GM21423 (cell line): ENCODE data around the gene ZNF223.

Experiments used
- ATAC-seq: cut with Tn5 transposase; IDR thresholded peaks from one replicate; pipeline ENCODE4 v1.9.1; 2021; ENCODE audit warnings: mild to moderate bottlenecking, moderate library complexity; ENCODE audit not compliant: unreplicated experiment

Gene ZNF223

DNA sequence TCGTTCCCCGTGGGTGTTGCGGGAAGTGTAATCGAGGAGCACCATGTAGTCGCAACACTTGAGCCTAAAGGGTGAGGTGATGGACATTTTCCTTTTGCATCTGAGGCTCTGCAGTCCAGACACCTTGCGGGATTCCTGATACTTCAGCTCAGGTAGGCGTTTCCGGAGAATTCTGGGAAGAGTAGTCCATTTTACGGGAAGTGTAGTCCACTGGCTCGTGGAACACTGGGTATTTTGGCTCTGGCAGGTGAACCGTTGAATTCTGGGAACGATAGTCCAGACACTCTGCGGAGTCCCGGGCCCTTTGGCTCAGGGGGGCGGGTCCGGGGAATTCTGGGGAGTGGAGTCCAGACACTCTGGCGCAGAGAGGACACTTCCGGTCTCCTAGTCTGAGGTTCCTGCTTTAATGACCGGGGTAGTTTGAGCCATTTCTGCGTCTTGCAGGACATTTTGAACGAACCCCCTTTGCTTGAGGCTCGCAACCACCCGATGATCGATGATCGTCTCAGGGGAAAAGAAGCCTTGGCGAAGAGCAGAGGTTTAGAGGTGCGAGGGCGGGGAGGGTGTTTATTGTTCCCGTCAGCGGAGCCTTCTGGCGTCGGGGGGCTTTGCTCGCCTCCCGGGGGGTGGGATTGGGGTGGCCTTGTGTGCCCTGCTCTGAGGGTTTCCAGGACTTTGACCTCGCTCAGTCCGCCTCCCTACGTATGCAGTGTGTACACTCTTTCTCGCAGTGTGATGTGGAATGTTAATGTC lies at the start of gene ZNF223:
Gene ZNF223 (plus strand): TSS at position 387 of the 753 bp plus-strand sequence. CDS start 3,141 bp downstream, outside the sequence.
- peak; percentile 91 for ATAC-seq

DNA sequence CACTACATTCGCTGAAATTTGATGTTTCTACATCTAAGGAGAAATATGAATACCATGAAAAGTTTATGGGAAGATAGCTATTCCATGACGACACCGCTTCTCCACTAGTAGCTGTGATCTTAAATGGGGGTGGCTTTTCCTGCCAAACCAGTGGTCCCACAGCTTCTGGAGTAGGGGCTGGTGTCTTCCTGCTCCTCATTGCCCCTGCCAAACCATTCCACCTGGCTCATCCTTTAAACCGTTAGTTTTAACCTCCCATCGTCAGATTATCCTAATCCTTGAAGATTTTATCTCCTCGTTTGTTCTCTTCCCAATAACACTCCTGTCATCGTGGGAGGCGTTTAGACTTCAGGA lies 49.6 kb upstream of the ZNF223 start:
- ATAC-seq = no peak

DNA sequence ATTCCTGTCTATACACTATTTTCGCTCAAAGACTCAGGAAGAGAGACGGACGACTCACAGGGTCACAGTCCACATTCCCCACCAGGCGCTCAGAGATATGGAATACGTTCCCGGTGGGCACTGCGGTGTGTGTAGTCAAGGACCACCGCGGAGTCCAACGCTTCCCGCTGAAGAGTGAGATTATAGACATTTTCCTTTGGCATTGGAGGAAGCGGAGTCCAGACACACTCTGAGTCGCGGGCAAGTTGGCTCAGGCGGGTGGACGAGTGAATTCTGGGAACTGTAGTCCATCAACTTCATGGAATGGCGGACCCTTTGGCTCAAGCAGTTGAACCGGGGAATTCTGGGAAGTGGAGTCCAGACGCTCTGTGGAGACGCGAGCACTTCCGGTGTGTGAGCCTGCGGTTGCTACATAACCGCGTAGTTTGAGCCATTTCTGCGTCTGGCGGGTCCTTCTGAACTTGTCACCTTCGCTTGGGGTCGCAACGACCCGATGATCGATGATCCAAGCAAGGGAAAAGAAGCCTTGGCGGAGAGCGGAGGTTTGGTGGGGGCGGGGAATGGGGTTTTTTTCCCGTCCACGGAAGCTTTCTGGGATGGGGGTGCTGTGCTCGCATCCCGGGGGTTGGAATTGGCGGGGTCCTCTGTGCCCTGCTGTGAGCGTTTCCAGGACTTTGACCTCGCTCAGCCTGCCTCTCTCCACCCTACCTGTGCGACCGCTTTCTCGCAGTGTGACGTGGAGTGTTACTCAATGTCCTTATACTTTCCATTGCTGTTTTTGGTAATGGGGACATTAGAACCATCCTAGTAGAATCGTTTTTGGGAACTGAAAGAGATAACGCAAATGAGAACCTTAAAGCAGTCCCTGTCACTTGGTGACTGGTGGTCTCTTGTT lies 49.0 kb upstream of the ZNF223 start, which contains the start of gene ZNF230:
Gene ZNF230 (plus strand): TSS at position 392 of the 895 bp plus-strand sequence. CDS start 4,122 bp downstream, outside the sequence.
- ATAC-seq = peak; percentile 90

DNA sequence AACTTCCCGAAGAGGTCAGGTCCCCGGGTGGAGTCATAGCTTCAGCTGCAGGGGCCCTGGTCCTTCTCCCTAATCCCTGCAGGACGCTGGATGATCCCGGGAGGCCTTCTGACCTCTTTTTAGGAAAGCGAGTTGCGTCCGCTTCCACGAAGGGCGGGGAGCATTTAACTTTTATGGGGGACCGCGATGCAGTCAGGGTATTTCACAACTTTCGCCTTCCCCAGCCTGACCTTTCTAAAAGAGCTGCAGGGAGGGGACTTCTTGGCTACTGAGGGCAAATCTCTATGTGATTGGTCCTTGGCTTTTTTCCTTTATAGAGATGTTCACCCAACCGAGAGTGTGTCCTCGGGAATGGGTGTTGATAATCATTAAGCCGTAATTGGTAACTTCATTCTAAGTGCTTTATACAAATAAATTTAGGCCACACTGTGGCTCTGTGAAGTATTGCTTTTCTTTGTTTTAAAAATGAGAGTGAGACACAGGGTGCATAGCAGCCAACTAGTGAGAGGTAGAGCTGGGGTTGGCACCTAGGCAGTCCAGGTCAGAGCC lies 48.3 kb upstream of the ZNF223 start:
- ATAC-seq = peak; percentile 15

DNA sequence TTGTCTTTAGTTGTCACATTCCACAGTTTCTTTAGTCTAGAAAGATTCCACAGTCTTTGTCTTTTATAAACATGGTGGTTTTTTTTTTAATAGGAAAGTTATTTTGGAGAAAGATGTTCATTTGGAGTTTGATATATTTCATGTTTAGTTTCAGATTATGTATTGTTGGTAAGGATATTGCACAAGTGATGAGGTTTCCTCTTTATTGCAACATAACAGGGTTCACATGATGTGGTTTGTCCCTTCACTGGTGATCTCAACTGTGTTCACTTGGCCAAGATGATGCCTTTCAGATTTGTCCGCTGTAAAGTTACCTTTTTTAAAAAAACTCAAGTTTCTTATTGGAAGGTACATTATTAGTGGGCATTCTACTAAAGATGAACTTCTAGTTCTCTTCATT lies 45.9 kb upstream of the ZNF223 start:
- no peak for ATAC-seq

DNA sequence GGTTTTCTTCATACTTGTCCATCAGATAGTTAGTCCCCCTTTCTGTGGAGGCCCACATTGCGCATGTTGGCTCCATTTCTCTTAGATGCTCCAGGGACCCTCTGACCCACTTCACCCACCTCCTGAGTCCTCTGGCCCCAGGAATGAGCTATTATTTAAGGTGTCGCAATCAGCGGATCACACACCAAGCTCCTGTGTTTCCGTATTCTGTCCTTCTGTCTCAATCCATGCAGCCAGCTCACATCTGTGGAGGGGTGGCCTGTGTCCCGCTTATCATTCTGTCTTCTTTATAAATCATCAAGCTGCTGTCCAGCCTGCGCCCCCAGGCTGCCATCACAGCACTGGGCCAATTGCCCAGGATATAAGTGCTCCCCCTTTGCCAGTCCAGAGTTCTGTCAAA lies 44.4 kb upstream of the ZNF223 start:
- ATAC-seq = no peak

DNA sequence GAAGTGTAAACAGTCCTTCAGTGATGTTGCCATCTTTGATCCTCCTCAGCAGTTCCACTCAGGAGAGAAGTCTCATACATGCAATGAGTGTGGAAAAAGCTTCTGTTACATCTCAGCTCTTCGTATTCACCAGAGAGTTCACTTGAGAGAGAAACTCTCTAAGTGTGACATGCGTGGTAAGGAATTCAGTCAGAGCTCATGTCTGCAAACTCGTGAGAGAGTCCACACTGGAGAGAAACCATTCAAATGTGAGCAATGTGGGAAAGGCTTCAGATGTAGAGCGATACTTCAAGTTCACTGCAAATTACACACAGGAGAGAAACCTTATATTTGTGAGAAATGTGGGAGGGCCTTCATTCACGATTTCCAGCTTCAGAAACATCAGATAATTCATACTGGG lies 41.4 kb upstream of the ZNF223 start:
- no peak for ATAC-seq

DNA sequence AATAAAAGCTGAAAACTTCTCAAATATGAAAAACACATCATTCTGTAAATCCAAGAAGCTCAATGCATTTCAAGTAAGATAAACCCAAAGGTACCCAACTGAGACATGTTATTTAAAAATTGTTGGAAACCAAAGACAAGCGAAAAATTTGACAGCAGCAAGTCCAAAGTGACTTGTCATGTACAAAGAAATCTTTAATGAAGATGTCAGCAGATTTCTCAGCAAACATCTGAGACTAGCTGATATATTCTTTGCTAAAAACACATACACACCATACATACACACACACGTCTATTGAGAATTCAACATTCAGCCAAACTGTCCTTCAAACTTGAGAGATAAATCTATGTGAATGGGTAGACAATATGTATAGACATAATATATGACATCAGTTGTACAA lies 32.3 kb upstream of the ZNF223 start:
- no peak for ATAC-seq

DNA sequence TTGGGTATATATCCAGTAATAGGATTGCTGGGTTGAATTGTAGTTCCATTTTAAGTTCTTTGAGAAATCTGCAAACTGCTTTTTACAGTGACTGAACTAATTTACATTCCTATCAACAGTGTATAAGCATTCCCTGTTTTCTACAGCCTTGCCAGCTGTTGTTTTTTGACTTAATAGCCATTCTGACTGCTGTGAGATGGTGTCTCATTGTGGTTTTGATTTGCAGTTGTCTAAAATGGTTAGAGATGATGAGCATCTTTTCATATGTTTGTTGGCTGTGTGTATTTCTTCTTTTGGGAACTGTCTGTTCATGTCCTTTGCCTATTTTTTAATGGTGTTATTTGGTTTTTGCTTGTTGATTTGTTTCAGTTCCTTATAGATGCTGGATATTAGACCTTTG lies 30.6 kb upstream of the ZNF223 start:
- no peak for ATAC-seq

DNA sequence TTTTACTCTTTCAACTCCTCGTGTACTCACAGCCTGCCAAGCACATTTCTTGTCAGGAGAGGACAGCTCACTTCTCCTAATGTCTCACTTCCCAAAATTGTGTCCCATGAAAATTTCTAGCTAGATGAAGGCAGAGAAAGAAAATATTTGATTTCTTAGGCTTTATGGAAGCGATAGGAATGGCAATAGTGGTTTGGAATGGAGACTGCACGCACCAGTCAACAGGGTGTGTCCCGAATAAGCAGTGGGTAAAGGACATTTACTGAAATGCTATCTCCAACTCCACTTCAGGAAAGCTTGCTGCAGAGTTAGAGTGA lies 27.0 kb upstream of the ZNF223 start:
- no peak for ATAC-seq

DNA sequence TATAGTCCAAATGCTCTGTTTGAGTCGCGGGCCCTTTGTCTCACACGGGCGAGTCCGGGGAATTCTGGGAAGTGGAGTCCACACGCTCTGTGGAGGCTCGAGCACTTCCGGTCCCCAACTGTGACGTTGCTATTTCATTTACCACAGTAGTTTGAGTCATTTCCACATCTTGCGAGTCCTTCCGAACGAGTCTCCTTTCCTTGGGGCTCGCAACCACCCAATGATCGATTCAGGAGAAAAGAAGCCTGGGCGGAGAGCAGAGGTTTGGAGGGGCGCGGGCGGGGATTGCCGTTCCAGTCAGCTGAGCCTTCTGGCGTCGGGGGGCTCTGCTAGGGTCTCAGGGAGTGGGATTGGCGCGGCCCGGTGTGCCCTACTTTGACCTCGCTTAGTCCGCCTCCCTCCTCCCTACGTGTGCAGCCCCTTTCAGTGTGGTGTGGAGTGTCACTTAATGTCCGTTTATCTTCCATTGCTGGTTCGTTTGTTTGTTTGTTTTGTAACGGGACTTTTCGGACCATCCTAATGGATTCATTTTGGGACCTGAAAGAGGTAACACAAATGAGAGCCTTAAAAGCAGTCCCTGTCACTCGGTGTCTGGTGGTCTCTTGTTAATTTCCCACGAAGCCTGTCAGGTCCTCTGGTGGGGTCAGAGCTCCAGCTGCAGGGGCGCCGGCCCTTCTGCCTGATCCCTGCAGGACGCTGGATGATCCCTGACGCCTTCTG lies 26.5 kb upstream of the ZNF223 start, which contains the start of gene ZNF222:
Gene ZNF222 (plus strand): TSS at position 163 of the 720 bp plus-strand sequence. CDS start 58 bp downstream, at position 221.
- peak; percentile 96 for ATAC-seq

DNA sequence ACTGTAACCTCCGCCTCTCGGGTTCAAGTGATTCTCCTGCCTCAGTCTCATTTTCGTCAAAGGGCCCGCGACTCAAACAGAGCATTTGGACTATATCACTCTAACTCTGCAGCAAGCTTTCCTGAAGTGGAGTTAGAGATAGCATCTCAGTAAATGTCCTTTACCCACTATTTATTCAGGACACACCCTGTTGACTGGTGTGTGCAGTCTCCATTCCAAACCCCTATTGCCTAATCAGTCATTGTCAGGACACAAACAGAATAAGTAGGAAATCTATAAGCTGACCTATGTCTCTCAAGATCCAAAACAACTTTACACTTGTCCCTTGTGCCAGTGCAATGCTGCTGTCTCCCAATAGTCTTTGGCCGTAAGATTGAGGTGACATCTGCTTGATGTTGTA lies 25.2 kb upstream of the ZNF223 start:
- no peak for ATAC-seq

DNA sequence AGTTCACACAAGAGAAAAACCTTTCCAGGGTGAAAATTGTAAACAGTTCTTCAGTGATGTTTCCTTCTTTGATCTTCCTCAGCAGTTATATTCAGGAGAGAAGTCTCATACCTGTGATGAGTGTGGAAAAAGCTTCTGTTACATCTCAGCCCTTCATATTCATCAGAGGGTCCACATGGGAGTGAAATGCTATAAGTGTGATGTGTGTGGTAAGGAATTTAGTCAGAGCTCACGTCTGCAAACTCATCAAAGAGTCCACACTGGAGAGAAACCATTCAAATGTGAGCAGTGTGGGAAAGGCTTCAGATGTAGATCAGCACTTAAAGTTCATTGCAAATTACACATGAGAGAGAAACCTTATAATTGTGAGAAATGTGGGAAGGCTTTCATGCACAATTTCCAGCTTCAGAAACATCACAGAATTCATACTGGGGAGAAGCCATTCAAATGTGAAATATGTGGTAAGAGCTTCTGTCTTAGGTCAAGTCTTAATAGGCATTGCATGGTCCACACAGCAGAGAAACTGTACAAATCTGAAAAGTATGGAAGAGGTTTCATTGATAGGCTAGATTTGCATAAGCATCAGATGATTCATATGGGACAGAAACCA lies 19.7 kb upstream of the ZNF223 start:
- no peak for ATAC-seq

DNA sequence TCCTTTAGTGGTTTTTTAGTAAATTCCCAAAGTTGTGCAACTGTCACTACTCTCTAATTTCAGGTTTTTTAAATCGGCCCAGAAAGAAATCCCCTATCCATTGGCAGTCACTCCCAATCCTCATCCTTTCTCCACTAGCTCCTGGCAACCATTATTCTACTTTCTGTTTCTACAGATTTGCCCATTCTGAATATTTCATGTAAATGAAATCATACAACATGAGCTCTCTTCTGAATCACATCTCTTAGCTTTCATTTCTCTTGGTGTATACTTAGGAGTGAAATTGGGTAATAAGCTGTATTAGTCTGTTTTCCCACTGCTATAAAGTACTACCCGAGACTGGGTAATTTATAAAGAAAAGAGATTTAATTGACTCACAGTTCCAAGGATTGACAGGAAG lies 9.7 kb upstream of the ZNF223 start:
- ATAC-seq = no peak

DNA sequence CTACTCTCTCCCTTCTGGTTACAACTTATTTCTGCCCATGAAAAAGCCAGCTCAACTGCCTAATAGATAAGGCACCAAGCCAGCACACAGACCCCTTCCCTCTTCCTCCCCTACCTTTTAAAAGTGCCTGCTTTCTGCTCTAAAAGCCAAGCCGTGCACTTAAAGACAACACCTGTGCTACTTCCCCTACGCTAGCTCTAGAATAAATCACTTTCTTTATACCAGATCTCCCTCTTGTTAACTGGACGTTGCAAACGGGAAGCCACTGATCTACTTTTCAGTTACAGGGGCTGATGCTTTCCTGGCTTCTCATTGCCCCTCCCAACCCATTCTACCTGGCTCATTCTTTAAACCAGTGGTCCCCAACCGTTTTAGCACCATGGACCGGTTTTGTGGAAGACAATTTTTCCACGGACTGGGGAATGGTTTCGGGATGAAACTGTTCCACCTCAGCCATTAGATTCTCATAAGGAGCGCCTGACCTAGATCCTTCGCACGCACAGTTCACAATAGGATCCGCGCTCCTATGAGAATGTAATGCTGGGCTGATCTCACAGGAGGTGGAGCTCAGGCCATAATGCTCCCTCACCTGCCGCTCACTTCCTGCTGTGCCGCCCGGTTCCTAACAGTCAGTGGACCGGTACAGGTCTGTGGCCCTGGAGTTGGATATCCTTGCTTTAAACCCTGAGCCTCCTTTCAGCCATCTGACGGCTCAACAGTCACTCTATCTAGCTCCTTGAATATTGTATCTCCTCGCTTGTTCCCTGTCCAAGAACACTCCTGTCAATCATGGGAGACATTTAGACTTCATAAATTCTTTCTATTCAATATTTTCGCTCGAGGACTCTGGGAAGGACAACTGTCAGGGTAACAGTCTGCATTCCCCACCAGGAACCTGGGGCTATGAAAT lies 841 bp upstream of the ZNF223 start:
- ATAC-seq = no peak

DNA sequence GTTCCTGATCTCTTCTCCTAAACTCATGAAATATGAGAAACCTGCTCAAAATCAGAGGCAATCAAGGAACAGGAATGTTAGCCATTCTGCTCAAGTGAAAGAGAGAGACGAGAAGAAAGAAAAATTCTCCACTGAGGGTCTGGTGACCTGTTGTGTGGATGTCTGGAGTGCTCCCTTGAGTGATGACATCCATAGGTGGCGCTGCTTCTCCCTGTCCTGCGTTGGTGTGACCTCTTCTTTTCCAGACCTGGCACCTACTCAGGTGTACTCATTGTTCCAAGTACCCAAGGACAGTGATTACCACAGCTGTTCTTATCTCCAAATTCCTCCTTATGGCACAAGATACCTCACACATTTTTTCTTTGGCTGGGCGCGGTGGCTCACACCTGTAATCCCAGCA lies 4.0 kb downstream of the ZNF223 start:
- ATAC-seq = no peak

DNA sequence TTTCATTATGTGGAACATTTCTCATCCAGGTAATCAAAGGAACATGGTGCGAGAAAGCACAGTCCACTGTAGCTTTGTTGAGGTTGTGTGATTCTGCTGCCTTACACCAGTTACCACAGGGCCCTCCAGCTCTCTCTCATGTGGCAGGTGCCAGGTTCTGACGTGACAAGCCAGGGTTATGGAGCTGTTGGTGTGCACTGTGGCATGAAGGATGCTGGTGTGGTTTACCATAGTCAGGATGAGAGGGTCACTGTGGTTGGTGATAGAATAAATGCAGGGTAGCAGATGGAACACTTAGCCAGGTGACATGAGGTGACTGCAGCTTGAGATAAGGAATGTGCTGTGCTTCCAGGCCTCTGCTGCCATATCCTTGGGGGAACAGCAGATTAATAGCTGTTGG lies 7.4 kb downstream of the ZNF223 start:
- ATAC-seq = no peak

DNA sequence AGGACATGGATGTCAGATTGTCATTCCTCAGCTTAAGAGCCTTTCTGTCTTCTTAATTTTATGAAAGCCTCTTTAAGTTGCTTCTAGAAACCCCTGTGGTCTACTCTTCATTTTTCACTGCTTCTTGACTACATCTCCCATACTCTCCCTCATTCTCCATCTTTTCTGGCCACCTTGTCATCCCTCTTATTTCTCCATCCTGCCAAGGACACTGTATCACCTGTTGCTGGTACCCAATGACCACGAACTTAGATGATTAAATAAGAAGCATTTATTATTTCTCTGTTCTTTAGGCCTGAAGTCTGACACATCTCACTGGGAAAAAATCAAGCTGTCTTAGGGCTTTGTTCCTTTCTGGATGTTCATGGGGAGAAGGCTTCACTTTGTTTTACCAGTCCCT lies 9.2 kb downstream of the ZNF223 start:
- ATAC-seq = no peak

DNA sequence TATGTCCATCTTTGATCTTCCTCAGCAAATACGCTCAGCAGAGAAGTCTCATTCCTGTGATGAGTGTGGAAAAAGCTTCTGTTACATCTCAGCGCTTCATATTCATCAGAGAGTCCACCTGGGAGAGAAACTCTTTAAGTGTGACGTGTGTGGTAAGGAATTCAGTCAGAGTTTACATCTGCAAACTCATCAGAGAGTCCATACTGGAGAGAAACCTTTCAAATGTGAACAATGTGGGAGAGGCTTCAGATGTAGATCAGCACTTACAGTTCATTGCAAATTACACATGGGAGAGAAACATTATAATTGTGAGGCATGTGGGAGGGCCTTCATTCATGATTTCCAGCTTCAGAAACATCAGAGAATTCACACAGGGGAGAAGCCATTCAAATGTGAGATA lies 14.5 kb downstream of the ZNF223 start:
- ATAC-seq = no peak

DNA sequence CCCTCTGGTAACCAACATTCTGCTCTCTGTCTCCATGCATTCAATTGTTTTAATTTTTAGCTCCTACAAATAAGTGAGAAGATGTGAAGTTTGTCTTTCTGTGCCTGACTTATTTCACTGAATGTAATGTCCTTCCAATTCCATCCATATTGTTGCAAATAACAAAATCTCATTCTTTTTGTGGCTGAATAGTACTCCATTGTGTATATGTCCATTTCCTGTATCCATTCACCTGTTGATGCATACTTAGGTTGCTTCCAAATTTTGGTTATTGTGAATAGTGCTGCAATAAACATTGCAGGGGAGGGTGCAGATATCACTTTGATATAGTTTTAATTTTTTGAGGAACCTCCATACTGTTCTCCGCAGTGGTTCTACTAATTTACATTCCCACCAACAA lies 17.6 kb downstream of the ZNF223 start:
- no peak for ATAC-seq
